D341Med (cell line): ENCODE data around the gene TUBA3E.
"Not testable (repeated sequence)": the region's sequence is repeated elsewhere in the genome, so short reads cannot be mapped to it uniquely, and the experiment has no call there.

Experiments
- DNase-seq: peaks from one replicate; pipeline ENCODE4 v3.0.0; 2012; ENCODE audit warnings: low spot score

The TUBA3E gene

DNA sequence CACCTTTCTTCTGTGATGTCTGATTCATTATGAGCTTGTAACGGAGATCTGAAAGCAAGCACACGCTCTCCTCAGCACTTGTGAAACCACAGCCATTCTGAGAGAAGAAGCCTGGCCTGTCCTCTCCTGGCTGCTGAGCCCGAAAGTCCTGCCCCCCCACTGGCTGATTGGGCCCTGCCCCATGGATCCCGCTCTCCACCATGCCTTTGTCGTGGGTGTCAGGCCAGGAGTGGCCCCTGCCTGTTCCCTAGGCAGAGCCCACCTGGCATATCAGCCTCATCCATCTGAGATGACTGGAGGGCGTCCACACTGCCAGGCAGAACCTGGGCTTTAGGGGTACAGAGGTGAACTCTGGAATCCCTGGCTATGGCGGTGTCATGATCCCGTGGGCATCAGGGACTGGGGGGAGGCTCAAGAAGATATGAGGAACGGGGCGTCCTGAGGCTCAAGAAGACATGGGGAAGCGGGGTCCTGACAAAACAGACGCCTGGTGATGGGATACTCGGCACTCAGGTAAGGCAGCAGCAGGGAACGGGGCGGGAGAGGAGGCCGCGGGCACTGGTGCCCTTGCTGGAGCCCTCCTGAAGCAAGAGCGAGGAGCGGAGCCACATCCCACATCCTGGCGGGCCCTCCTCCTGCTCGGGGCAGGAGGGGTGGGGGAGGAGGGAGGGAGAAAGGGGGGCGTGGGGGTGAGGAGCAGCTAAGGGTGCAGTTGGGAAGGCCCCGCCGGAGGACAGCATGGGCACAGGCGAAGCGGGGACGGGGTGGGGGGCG lies 54.8 kb downstream of the TUBA3E start:
- not testable (repeated sequence) for DNase-seq

GRCh38 chr2:130142396-130143265 lies 55.6 kb downstream of the TUBA3E start:
- DNase-seq: not testable (repeated sequence)
